Endothelial cell of umbilical vein (primary cell): ENCODE measurements around the gene NSDHL. TPM values are rescaled to one million over a fixed set of nuclear protein-coding genes. Genes with fewer than 3 reads are reported as not detected.
A peak's percentile ranks its signal among the peaks of the same experiment; 100 is the strongest.

Experiments
- BruUV-seq: library from RNA; stranded (reverse); fragments of 400-500 nt; replicated peaks from 2 replicates; lab custom pipeline; 2021; lab: Mats Ljungman, UMichigan
- CTCF ChIA-PET: fragments of 300-600, 350-600 bp; sonication (Branson Sonifier 250); formaldehyde crosslinking; loops from one replicate; lab custom pipeline; 2021; ENCODE audit warnings: antibody characterized with exemption, inconsistent platforms; lab: Charles Lee
- POLR2A ChIA-PET: fragments of 300-600, 350-600 bp; sonication (Branson Sonifier 250); formaldehyde crosslinking; loops from one replicate; lab custom pipeline; 2021; ENCODE audit warnings: antibody characterized with exemption, inconsistent platforms; lab: Charles Lee
- DNase-seq: peaks from one replicate; pipeline ENCODE4 v3.0.0-alpha.2; 2011; ENCODE audit warnings: low read depth, low spot score
- FAIRE-seq: peaks from 2 replicates; lab custom pipeline; 2011; peaks lifted over from hg19 to GRCh38; lab: Jason Lieb, UNC
- H2AFZ ChIP-seq: 2 replicates; pipeline ENCODE4 v1.6.0; 2012; ENCODE audit warnings: low read depth, low read length, control low read depth, inconsistent platforms
- H3K27ac ChIP-seq: 2 replicates; pipeline ENCODE4 v1.5.1; 2011; ENCODE audit warnings: low read depth, mild to moderate bottlenecking, control low read depth, low read length, moderate library complexity; ENCODE audit not compliant: insufficient read depth
- H3K27me3 ChIP-seq, 2 experiments: 2 replicates each; pipeline versions ENCODE4 v1.6.0 to v1.6.1; 2011; ENCODE audit warnings: low read length in 2 of 2, mixed read lengths in 1 of 2; ENCODE audit not compliant: control insufficient read depth in 2 of 2, insufficient read depth in 2 of 2
- H3K36me3 ChIP-seq, 2 experiments: 2 replicates in 1 of 2; 3 replicates in 1 of 2; pipeline ENCODE4 v1.5.1; 2011; ENCODE audit warnings: low read length in 2 of 2, mild to moderate bottlenecking in 1 of 2, moderate library complexity in 1 of 2; ENCODE audit not compliant: control insufficient read depth in 2 of 2, insufficient read depth in 2 of 2; ENCODE audit errors: extremely low read depth in 1 of 2
- H3K4me1 ChIP-seq: 3 replicates; pipeline ENCODE4 v1.5.1; 2011; ENCODE audit warnings: mild to moderate bottlenecking, low read length; ENCODE audit not compliant: control insufficient read depth, insufficient read depth; ENCODE audit errors: extremely low read depth
- H3K4me2 ChIP-seq: 2 replicates; pipeline ENCODE4 v1.6.1; 2011; ENCODE audit warnings: low read length, control low read depth, mixed read lengths; ENCODE audit not compliant: insufficient read depth
- H3K4me3 ChIP-seq, 3 experiments: fragments of 200-600 bp in 1 of 3; sonication (generic), shearing (Covaris generic) in 1 of 3; replicated peaks in 1 of 3; 2 replicates each; pipeline ENCODE4 v1.5.1; 2011 to 2016; ENCODE audit warnings: control low read depth in 3 of 3, low read length in 3 of 3, mild to moderate bottlenecking in 2 of 3, inconsistent platforms in 1 of 3, low read depth in 1 of 3, moderate library complexity in 1 of 3; ENCODE audit not compliant: insufficient read depth in 1 of 3
- H3K79me2 ChIP-seq: 2 replicates; pipeline ENCODE4 v1.6.0; 2012; ENCODE audit warnings: low read length, inconsistent platforms; ENCODE audit not compliant: control insufficient read depth, insufficient read depth
- H3K9ac ChIP-seq: replicated peaks from 2 replicates; pipeline ENCODE3; 2011; ENCODE audit warnings: low read length, control low read depth; ENCODE audit not compliant: insufficient read depth; ENCODE audit errors: extremely low read depth
- H3K9me1 ChIP-seq: replicated peaks from 3 replicates; pipeline ENCODE4 v1.6.0; 2011; ENCODE audit warnings: mild to moderate bottlenecking, low read length; ENCODE audit not compliant: control insufficient read depth, insufficient read depth; ENCODE audit errors: extremely low read depth
- H3K9me3 ChIP-seq: replicated peaks from 2 replicates; pipeline ENCODE4 v1.5.1; 2012; ENCODE audit warnings: low read length, inconsistent platforms; ENCODE audit not compliant: control insufficient read depth, insufficient read depth
- H4K20me1 ChIP-seq: replicated peaks from 2 replicates; pipeline ENCODE3; 2011; ENCODE audit warnings: mild to moderate bottlenecking, low read length; ENCODE audit not compliant: control insufficient read depth, insufficient read depth; ENCODE audit errors: extremely low read depth
- CTCF ChIP-seq, 2 donors: IDR thresholded peaks; 1 replicate in 1 of 2; 2 replicates in 1 of 2; pipeline ENCODE4 v1.5.1; 2011; ENCODE audit warnings: low read length in 2 of 2, mild to moderate bottlenecking in 2 of 2, moderate library complexity in 2 of 2, control low read depth in 1 of 2, inconsistent platforms in 1 of 2, low read depth in 1 of 2; ENCODE audit not compliant: insufficient read depth in 1 of 2; ENCODE audit errors: extremely low read depth in 1 of 2
- EZH2 ChIP-seq: IDR thresholded peaks from 2 replicates; pipeline ENCODE4 v1.6.1; 2012; ENCODE audit warnings: borderline replicate concordance, low read depth, mild to moderate bottlenecking, moderate library complexity, low read length, inconsistent platforms; ENCODE audit not compliant: severe bottlenecking
- FOS ChIP-seq: IDR thresholded peaks from 2 replicates; pipeline ENCODE4 v1.6.1; 2011; ENCODE audit warnings: mild to moderate bottlenecking, low read length, moderate library complexity, borderline replicate concordance; ENCODE audit not compliant: insufficient read depth
- GATA2 ChIP-seq: IDR thresholded peaks from 2 replicates; pipeline ENCODE4 v1.7.0; 2011; ENCODE audit warnings: low read depth, mild to moderate bottlenecking, moderate library complexity, mixed read lengths, low read length; ENCODE audit not compliant: insufficient read length, insufficient read depth
- JUN ChIP-seq: IDR thresholded peaks from 2 replicates; pipeline ENCODE4 v1.6.1; 2011; ENCODE audit warnings: borderline replicate concordance, low read depth; ENCODE audit not compliant: insufficient read length, insufficient read depth
- MAX ChIP-seq: IDR thresholded peaks from 2 replicates; pipeline ENCODE4 v1.6.1; 2011; ENCODE audit not compliant: insufficient read depth, insufficient read length
- MYC ChIP-seq: IDR thresholded peaks from one replicate; pipeline ENCODE4 v1.6.1; 2011; ENCODE audit warnings: mild to moderate bottlenecking, low read depth, low read length
- POLR2A ChIP-seq: IDR thresholded peaks from 2 replicates; pipeline ENCODE4 v1.6.1; 2012; ENCODE audit warnings: low read depth, mild to moderate bottlenecking, control low read depth, low read length
- POLR2AphosphoS5 ChIP-seq: IDR thresholded peaks from 2 replicates; pipeline ENCODE4 v1.6.1; 2012; ENCODE audit warnings: low read depth, mild to moderate bottlenecking, control low read depth, low read length, moderate library complexity; ENCODE audit not compliant: insufficient read depth
- dilution Hi-C: fragments of 300-500 bp; cut with MboI; formaldehyde crosslinking; loops from one replicate; pipeline ENCODE4 v1.15.0; 2019; ENCODE audit warnings: low sequenced_read_pairs; ENCODE audit not compliant: extremely low pct_ligation_motif_present
- intact Hi-C: fragments of 100-400 bp; cut with micrococcal nuclease; formaldehyde crosslinking; loops from one replicate; pipeline ENCODE4 v1.10.0; 2022
- polyA plus RNA-seq, 4 experiments: library from polyadenylated mRNA; depleted of rRNA in 3 of 4; stranded (reverse) in 3 of 4; unstranded in 1 of 4; fragments of >200 nt; gene quantifications; 2 replicates each; pipeline versions ENCODE4 v1.2.1 to v1.2.3, GENCODE V29; 2011 to 2012; ENCODE audit warnings: missing spikeins in 1 of 4
- total RNA-seq: library from RNA; stranded (reverse); gene quantifications from 2 replicates; pipeline ENCODE4 v1.2.3, GENCODE V29; 2021

NSDHL gene
- total and polyA plus RNA-seq, 2 donors (not counting 3 experiments of a cell fraction or from before 2014, with no cell fraction given), result 40.0 to 43.7 TPM

GRCh38 chrX:152821145-152821765 lies 9.6 kb upstream of the NSDHL start:
- no peak overlapping the region for H3K27ac ChIP-seq
- TF ChIP-seq FOS (no peak), CTCF (IDR thresholded peaks at IDR 0.05; ENCODE audit: extremely low read depth in 1 of 2, insufficient read depth in 1 of 2, low read depth in 1 of 2, low read length in 2 of 2) (peak; percentile 51 to 59)
- H3K9ac ChIP-seq, result no peak overlapping the region
- peak; percentile 87 for FAIRE-seq
- DNase-seq, result peak; percentile 31
- dilution Hi-C loops, result no loop called here
- H3K4me2 ChIP-seq, result no peak overlapping the region
- H3K4me1 ChIP-seq, result peaks cover 4% of the 10 kb centered on the region
- ChIA-PET POLR2A (no interaction called here), CTCF (interaction anchor here (0.6 to 2.5 kb wide), 15 partner anchors 9 to 1670 kb away, joined by 3 to 37 read pairs (median 5); partner anchors contain the start of genes CETN2 and NSDHL)
- intact Hi-C loops, result loop anchor here (1.0 kb wide), 1 partner anchor 1072 kb away; no protein-coding TSS in a partner anchor
- H4K20me1 ChIP-seq, result no peaks in the 10 kb centered on the region
- H3K9me1 ChIP-seq, result no peaks in the 10 kb centered on the region
- H3K79me2 ChIP-seq, result no peaks in the 10 kb centered on the region
- no peaks in the 10 kb centered on the region for H3K36me3 ChIP-seq
- BruUV-seq, result no TSS peak
- no peak overlapping the region for H3K4me3 ChIP-seq
- H3K9me3 ChIP-seq, result no peaks in the 10 kb centered on the region
- no peak overlapping the region for H2AFZ ChIP-seq
- H3K27me3 ChIP-seq, result peaks cover 1 to 3% of the 10 kb centered on the region in 2 experiments

- Histone ChIP-seq H3K4me1 (peaks cover 4% of the 10 kb centered on the region), H4K20me1 (no peaks in the 10 kb centered on the region), H3K27me3 (peaks cover 1 to 3% of the 10 kb centered on the region in 2 experiments), H3K79me2 (no peaks in the 10 kb centered on the region), H3K9me1 (no peaks in the 10 kb centered on the region), H2AFZ (no peak overlapping the region), H3K27ac (no peak overlapping the region), H3K36me3 (no peaks in the 10 kb centered on the region), H3K9me3 (no peaks in the 10 kb centered on the region), H3K4me3 (no peak overlapping the region), H3K4me2 (no peak overlapping the region), H3K9ac (no peak overlapping the region)
- ChIA-PET POLR2A (no interaction called here), CTCF (interaction anchor here (2.0 to 2.5 kb wide), 5 partner anchors 12 to 1072 kb away, joined by 9 to 37 read pairs (median 15); no protein-coding TSS in a partner anchor)
- DNase-seq (no peak), FAIRE-seq (no peak)
- intact Hi-C loops (no loop called here), dilution Hi-C loops (no loop called here)
- BruUV-seq, result no TSS peak
- TF ChIP-seq MAX, result no peak
- TF ChIP-seq JUN, result no peak
- TF ChIP-seq MYC, result no peak
- TF ChIP-seq CTCF (IDR thresholded peaks at IDR 0.05; ENCODE audit: extremely low read depth in 1 of 2, insufficient read depth in 1 of 2, low read depth in 1 of 2, low read length in 2 of 2), result no peak
- no peak for TF ChIP-seq POLR2A
- TF ChIP-seq POLR2AphosphoS5, result no peak
- no peak for TF ChIP-seq GATA2
- no peak for TF ChIP-seq EZH2
- TF ChIP-seq FOS, result no peak
These were observed 8.3 kb upstream of the NSDHL start for GRCh38 chrX:152822383-152823086.
